Left lung (tissue), 10 donors: ENCODE measurements around the gene NRG3. TPM values are rescaled to one million over a fixed set of nuclear protein-coding genes. Genes with fewer than 3 reads are reported as not detected.

Experiments
- ATAC-seq: fragments of 200-7000 bp; cut with Tn5 transposase; one replicate; pipeline ENCODE4 v1.9.1; 2020; ENCODE audit warnings: moderate library complexity
- DNase-seq, 4 donors: peaks; one replicate each; pipeline ENCODE4 v3.0.0-alpha.2; 2013 to 2020
- H3K27ac ChIP-seq, 2 donors: fragments of 200-600 bp; sonication (generic) in 1 of 2; one replicate each; pipeline versions ENCODE4 v1.5.0 to v1.8.0; 2020 to 2021
- H3K27me3 ChIP-seq, 2 donors: fragments of 200-600 bp; sonication (generic) in 1 of 2; one replicate each; pipeline versions ENCODE4 v1.5.0 to v1.8.0; 2020 to 2021
- H3K36me3 ChIP-seq, 2 donors: fragments of 200-600 bp; sonication (generic) in 1 of 2; one replicate each; pipeline versions ENCODE4 v1.5.0 to v1.8.0; 2020 to 2021
- H3K4me1 ChIP-seq, 2 donors: fragments of 200-600 bp; one replicate each; pipeline ENCODE4 v1.8.0; 2021
- H3K4me3 ChIP-seq, 2 donors: fragments of 200-600 bp; sonication (generic) in 1 of 2; one replicate each; pipeline versions ENCODE4 v1.5.0 to v1.8.0; 2020 to 2021; ENCODE audit warnings: mild to moderate bottlenecking in 1 of 2
- H3K9me3 ChIP-seq, 2 donors: fragments of 200-600 bp; sonication (generic) in 1 of 2; one replicate each; pipeline versions ENCODE4 v1.5.0 to v1.8.0; 2020 to 2021
- CTCF ChIP-seq, 2 donors: fragments of 200-600 bp; sonication (generic) in 1 of 2; IDR thresholded peaks; one replicate each; pipeline versions ENCODE4 v1.5.0 to v1.8.0; 2021; ENCODE audit warnings: antibody characterized with exemption in 2 of 2
- intact Hi-C, 2 donors: fragments of 100-400 bp; cut with DNase I; formaldehyde crosslinking; loops; one replicate each; pipeline versions ENCODE4 v1.11.2 to v1.14.2; 2022
- polyA plus RNA-seq, 6 donors: library from polyadenylated mRNA; unstranded; fragments of 120-200 nt; gene quantifications; one replicate each; pipeline ENCODE4 v1.2.1, GENCODE V29; 2013; ENCODE audit not compliant: insufficient read length in 6 of 6
- total RNA-seq, 2 donors: library from RNA; stranded (reverse); fragmentation: NEBNext Ultra II Directional; extraction: Animal tissue kit (Norgen Biotek cat#: 25700); gene quantifications; one replicate each; pipeline ENCODE4 v1.2.1, GENCODE V29; 2021
- donor health status: DM: no; HTN: yes; CAD: no.
- donor health status: DM: no; HTN: no; CAD: no.

The NRG3 gene
- total and polyA plus RNA-seq, 8 donors = 1.0 to 1.7 (median 1.1) TPM

- no peak overlapping the region for H3K27ac ChIP-seq
- no peaks in the 10 kb centered on the region for H3K9me3 ChIP-seq
- H3K36me3 ChIP-seq = no peaks in the 10 kb centered on the region
- intact Hi-C loops = no loop called here
- TF ChIP-seq CTCF (IDR thresholded peaks at IDR 0.05) = no peak
- DNase-seq = no peak
- H3K27me3 ChIP-seq = no peaks in the 10 kb centered on the region
- no peak overlapping the region for H3K4me3 ChIP-seq
- no peaks in the 10 kb centered on the region for H3K4me1 ChIP-seq
- ATAC-seq = peak; percentile 33
Measured at GRCh38 chr10:82267465-82267864, 392.5 kb downstream of the NRG3 start.

DNA sequence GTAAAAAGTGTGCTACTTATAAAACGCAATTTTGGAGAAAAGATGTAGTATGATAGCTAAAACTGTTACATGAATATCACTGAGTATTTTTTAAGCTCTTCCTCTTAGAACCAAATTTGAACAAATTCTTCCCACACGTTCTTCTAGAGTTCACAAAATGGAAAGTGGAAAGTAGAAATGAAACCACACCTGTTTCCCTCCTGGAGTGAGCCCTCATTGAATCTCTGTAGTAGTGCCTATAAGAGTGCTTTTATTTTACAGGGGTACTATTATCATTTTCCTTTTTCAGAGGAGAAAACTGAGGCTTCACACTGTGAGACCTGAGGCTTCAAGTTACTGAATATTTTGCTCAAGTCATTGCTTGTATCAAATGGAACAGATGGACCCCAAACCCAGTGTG is 393.0 kb downstream of the NRG3 start:
- Histone ChIP-seq H3K4me1 (no peaks in the 10 kb centered on the region), H3K27ac (no peak overlapping the region), H3K27me3 (no peaks in the 10 kb centered on the region), H3K9me3 (no peaks in the 10 kb centered on the region), H3K36me3 (no peaks in the 10 kb centered on the region), H3K4me3 (no peak overlapping the region)
- TF ChIP-seq CTCF (IDR thresholded peaks at IDR 0.05) = no peak
- ATAC-seq = no peak
- no peak for DNase-seq
- intact Hi-C loops = no loop called here

GRCh38 chr10:82277591-82277990 is 402.6 kb downstream of the NRG3 start:
- ATAC-seq (no peak), DNase-seq (no peak)
- Histone ChIP-seq H3K4me1 (no peaks in the 10 kb centered on the region), H3K27ac (no peak overlapping the region), H3K9me3 (no peaks in the 10 kb centered on the region), H3K36me3 (no peaks in the 10 kb centered on the region), H3K4me3 (no peak overlapping the region), H3K27me3 (no peaks in the 10 kb centered on the region)
- TF ChIP-seq CTCF (IDR thresholded peaks at IDR 0.05) = no peak
- intact Hi-C loops = no loop called here

DNA sequence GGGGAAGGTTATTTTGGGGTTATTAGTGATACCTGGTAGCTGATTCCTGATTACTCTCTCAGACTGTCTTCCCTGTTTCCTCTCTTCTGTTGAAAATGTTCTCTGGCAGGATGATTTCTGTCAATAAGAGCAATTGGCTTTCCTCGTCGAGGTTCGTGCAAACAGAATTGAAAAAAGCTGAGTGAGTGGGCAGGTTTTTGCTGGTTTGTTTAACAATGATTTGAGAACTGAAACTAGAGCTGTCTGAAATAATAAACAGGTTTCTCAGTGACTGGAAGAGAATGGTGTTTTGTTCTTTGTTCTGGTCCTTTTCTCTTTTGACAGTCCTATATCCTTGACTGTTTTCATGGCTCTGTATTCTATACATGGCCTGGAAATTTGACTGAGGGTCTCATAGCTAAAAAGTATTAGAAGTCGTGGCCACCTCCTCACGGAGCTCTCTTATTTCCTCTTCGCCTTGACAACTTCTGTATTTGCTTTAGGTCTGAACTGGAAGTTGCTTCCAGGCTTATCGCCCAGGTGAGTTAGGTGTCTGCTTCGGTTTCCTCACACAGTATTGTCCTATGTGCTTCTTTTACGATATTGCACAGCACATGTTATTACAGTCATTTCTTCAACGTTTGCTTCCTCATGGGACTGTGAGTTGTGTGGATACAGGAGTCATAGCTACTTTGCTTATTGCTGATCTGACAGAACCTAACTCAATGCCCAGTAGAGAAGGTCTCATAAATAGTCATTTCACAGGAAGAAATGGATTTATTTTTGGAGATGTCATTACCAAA is 403.6 kb downstream of the NRG3 start:
- H3K27ac ChIP-seq = no peak overlapping the region
- no peak for TF ChIP-seq CTCF (IDR thresholded peaks at IDR 0.05)
- H3K36me3 ChIP-seq = no peaks in the 10 kb centered on the region
- DNase-seq (no peak), ATAC-seq (peak; percentile 56)
- no peaks in the 10 kb centered on the region for H3K4me1 ChIP-seq
- H3K4me3 ChIP-seq = no peak overlapping the region
- no peaks in the 10 kb centered on the region for H3K9me3 ChIP-seq
- H3K27me3 ChIP-seq = no peaks in the 10 kb centered on the region
- intact Hi-C loops = no loop called here

- no peak for TF ChIP-seq CTCF (IDR thresholded peaks at IDR 0.05)
- no peaks in the 10 kb centered on the region for H3K9me3 ChIP-seq
- intact Hi-C loops = no loop called here
- no peaks in the 10 kb centered on the region for H3K27me3 ChIP-seq
- H3K4me1 ChIP-seq = no peaks in the 10 kb centered on the region
- H3K36me3 ChIP-seq = no peaks in the 10 kb centered on the region
- DNase-seq (no peak), ATAC-seq (peak; percentile 46)
- no peak overlapping the region for H3K4me3 ChIP-seq
- H3K27ac ChIP-seq = no peak overlapping the region
Measured at GRCh38 chr10:82282782-82283456, 407.9 kb downstream of the NRG3 start.
